ENCODE measurements around the gene TM9SF3.
"Not testable (repeated sequence)": the region's sequence is repeated elsewhere in the genome, so short reads cannot be mapped to it uniquely, and the experiment has no call there.

TM9SF3 gene

GRCh38 chr10:96596422-96597407 is 9.9 kb upstream of the TM9SF3 start:
- DNase-seq = no peak

- DNase-seq = no peak
Observed at GRCh38 chr10:96595741-96596140, 8.9 kb upstream of the TM9SF3 start.

GRCh38 chr10:96591946-96592345 is 5.1 kb upstream of the TM9SF3 start:
- DNase-seq = no peak

- DNase-seq = no peak
Observed at GRCh38 chr10:96588616-96589419, 2.0 kb upstream of the TM9SF3 start.

GRCh38 chr10:96588060-96588554 is 1.3 kb upstream of the TM9SF3 start:
- DNase-seq = no peak

- no peak for DNase-seq
Observed at GRCh38 chr10:96587264-96588059, 650 bp upstream of the TM9SF3 start.

GRCh38 chr10:96585736-96586418 is 935 bp downstream of the TM9SF3 start:
- no peak for DNase-seq

- no peak for DNase-seq
Observed at GRCh38 chr10:96584474-96584873, 2.3 kb downstream of the TM9SF3 start.

- DNase-seq = no peak
Observed at GRCh38 chr10:96584035-96584434, 2.8 kb downstream of the TM9SF3 start.

- no peak for DNase-seq
Observed at GRCh38 chr10:96579133-96579532, 7.7 kb downstream of the TM9SF3 start.

- DNase-seq = no peak
Observed at GRCh38 chr10:96578633-96579032, 8.2 kb downstream of the TM9SF3 start.

GRCh38 chr10:96578022-96578421 is 8.8 kb downstream of the TM9SF3 start:
- DNase-seq = no peak

- DNase-seq = no peak
Observed at GRCh38 chr10:96577069-96577468, 9.7 kb downstream of the TM9SF3 start.

GRCh38 chr10:96576277-96576980 is 10.4 kb downstream of the TM9SF3 start:
- no peak for DNase-seq

- not testable (repeated sequence) for DNase-seq
Observed at GRCh38 chr10:96574564-96574963, 12.2 kb downstream of the TM9SF3 start.

GRCh38 chr10:96573036-96573435 is 13.8 kb downstream of the TM9SF3 start:
- DNase-seq = no peak

GRCh38 chr10:96570983-96571964 is 15.5 kb downstream of the TM9SF3 start:
- DNase-seq = no peak

GRCh38 chr10:96570511-96570910 is 16.3 kb downstream of the TM9SF3 start:
- DNase-seq = no peak

- DNase-seq = no peak
Observed at GRCh38 chr10:96568402-96568801, 18.4 kb downstream of the TM9SF3 start.

- no peak for DNase-seq
Observed at GRCh38 chr10:96565774-96566173, 21.0 kb downstream of the TM9SF3 start.

Measured in NCI-H1417 treated with DMSO at 0.1 percent for 48 hours (cell line).